Panc1 (cell line): ENCODE data around the gene B3GALT5. TPM values are rescaled to one million over a fixed set of nuclear protein-coding genes. Genes with fewer than 3 reads are reported as not detected.

ENCODE experiments used
- ATAC-seq: fragments of 200-7000 bp; cut with Tn5 transposase; 2 replicates; pipeline ENCODE4 v1.9.1; 2020; ENCODE audit warnings: mild to moderate bottlenecking, moderate library complexity
- BruUV-seq: library from RNA; stranded (reverse); fragments of 400-500 nt; replicated peaks from 2 replicates; lab custom pipeline; 2021; lab: Mats Ljungman, UMichigan
- CTCF ChIA-PET: fragments of 300-600 bp; sonication (Branson Sonifier 250); formaldehyde crosslinking; loops from one replicate; lab custom pipeline; 2022; ENCODE audit warnings: antibody characterized with exemption; lab: Charles Lee
- POLR2A ChIA-PET: fragments of 300-600 bp; sonication (Branson Sonifier 250); formaldehyde crosslinking; loops from one replicate; lab custom pipeline; 2022; ENCODE audit warnings: antibody characterized with exemption; lab: Charles Lee
- DNase-seq: peaks from one replicate; pipeline ENCODE4 v3.0.0-alpha.2; 2010; ENCODE audit warnings: low read depth, low spot score
- H3K27ac ChIP-seq: 2 replicates; pipeline ENCODE4 v1.5.1; 2011; ENCODE audit warnings: mild to moderate bottlenecking, low read length, inconsistent platforms
- H3K27me3 ChIP-seq: fragments of 200-500 bp; sonication (Bioruptor generic); 2 replicates; pipeline ENCODE4 v1.6.0; 2014; ENCODE audit warnings: low read length, inconsistent platforms; ENCODE audit not compliant: control insufficient read depth, insufficient read depth
- H3K36me3 ChIP-seq: fragments of 200-500 bp; sonication (Bioruptor generic); 2 replicates; pipeline ENCODE4 v1.5.1; 2014; ENCODE audit warnings: inconsistent platforms, mild to moderate bottlenecking, low read length, moderate library complexity; ENCODE audit not compliant: control insufficient read depth, insufficient read depth
- H3K4me1 ChIP-seq: 2 replicates; pipeline ENCODE4 v1.5.1; 2011; ENCODE audit warnings: inconsistent platforms, mild to moderate bottlenecking, low read length, moderate library complexity; ENCODE audit not compliant: control insufficient read depth, insufficient read depth
- H3K4me3 ChIP-seq, 2 experiments: 2 replicates each; pipeline ENCODE4 v1.5.1; 2011 to 2012; ENCODE audit warnings: low read depth in 2 of 2, low read length in 2 of 2, mild to moderate bottlenecking in 2 of 2, inconsistent platforms in 1 of 2, moderate library complexity in 1 of 2
- H3K9me3 ChIP-seq: fragments of 200-500 bp; sonication (Bioruptor generic); 2 replicates; pipeline ENCODE4 v1.5.1; 2014; ENCODE audit warnings: low read depth, mild to moderate bottlenecking, inconsistent platforms, low read length, moderate library complexity; ENCODE audit not compliant: control insufficient read depth, insufficient read depth
- CTCF ChIP-seq: fragments of 450-650 bp; IDR thresholded peaks from 2 replicates; pipeline ENCODE4 v1.5.1; 2017; ENCODE audit warnings: mild to moderate bottlenecking
- POLR2AphosphoS5 ChIP-seq: IDR thresholded peaks from 2 replicates; pipeline ENCODE4 v1.6.1; 2012; ENCODE audit warnings: mild to moderate bottlenecking, low read depth, low read length, moderate library complexity
- REST ChIP-seq, 2 experiments: IDR thresholded peaks; 2 replicates each; pipeline ENCODE4 v1.6.1; 2011 to 2012; ENCODE audit warnings: low read depth in 2 of 2, control low read depth in 1 of 2, low read length in 1 of 2, mild to moderate bottlenecking in 1 of 2, moderate library complexity in 1 of 2; ENCODE audit not compliant: insufficient read depth in 1 of 2
- SIN3A ChIP-seq: IDR thresholded peaks from 2 replicates; pipeline ENCODE4 v1.6.1; 2012; ENCODE audit warnings: low read depth, mild to moderate bottlenecking, low read length, moderate library complexity, borderline replicate concordance; ENCODE audit not compliant: insufficient read depth
- TCF7L2 ChIP-seq: IDR thresholded peaks from 2 replicates; pipeline ENCODE4 v1.6.1; 2011; ENCODE audit warnings: mild to moderate bottlenecking, low read depth, low read length, inconsistent platforms
- in situ Hi-C: cut with HindIII; loops from 2 replicates; pipeline ENCODE4 v1.10.0; 2016; ENCODE audit warnings: low sequenced_read_pairs, low pct_unique_long_range_greater_than_20kb
- intact Hi-C: fragments of 100-400 bp; cut with micrococcal nuclease; formaldehyde crosslinking; loops from one replicate; pipeline ENCODE4 v1.10.0; 2022; ENCODE audit not compliant: unreplicated experiment
- total RNA-seq: library from RNA; stranded (reverse); gene quantifications from one replicate; pipeline ENCODE4 v1.2.1, GENCODE V29; 2021; ENCODE audit not compliant: unreplicated experiment

The B3GALT5 gene
- total RNA-seq, 1 experiment from 2014 or later, result 0.10 TPM

- Histone ChIP-seq H3K4me1 (no peaks in the 10 kb centered on the region), H3K27ac (no peak overlapping the region), H3K9me3 (no peaks in the 10 kb centered on the region), H3K36me3 (no peaks in the 10 kb centered on the region), H3K4me3 (no peak overlapping the region), H3K27me3 (no peaks in the 10 kb centered on the region)
- in situ Hi-C loops (no loop called here), intact Hi-C loops (no loop called here)
- ChIA-PET POLR2A (no interaction called here), CTCF (no interaction called here)
- TF ChIP-seq CTCF (no peak), SIN3A (no peak), TCF7L2 (no peak), POLR2AphosphoS5 (no peak), REST (IDR thresholded peaks at IDR 0.05; ENCODE audit: insufficient read depth in 1 of 2, low read depth in 2 of 2, low read length in 1 of 2) (no peak)
- BruUV-seq, result no TSS peak
- DNase-seq (no peak), ATAC-seq (no peak)
Measured at GRCh38 chr21:39721885-39722284, 109.1 kb downstream of the B3GALT5 start.

Other genes starting within 250 kb of the B3GALT5 start
- gene LCA5L, start 167.2 kb upstream of the B3GALT5 start, total RNA-seq, result 0.87 TPM
- 1.7 TPM for gene SH3BGR, start 161.0 kb upstream of the B3GALT5 start, total RNA-seq
- not detected for gene IGSF5, start 132.2 kb downstream of the B3GALT5 start, total RNA-seq